ENCODE data around the gene KCNMA1.

GRCh38 chr10:76874176-76874575 lies 763.4 kb downstream of the KCNMA1 start:
- TF ChIP-seq CTCF (IDR thresholded peaks at IDR 0.05) (no peak), POLR2A (IDR thresholded peaks at IDR 0.05) (no peak)
